Liver (tissue), 3 donors: ENCODE results near the gene GTF3C5.

Experiments
- CTCF ChIP-seq: fragments of 150-350 bp; IDR thresholded peaks from 2 replicates; pipeline ENCODE4 v1.5.1; 2017; ENCODE audit warnings: improper control_type of control experiment, low read depth, low read length; ENCODE audit not compliant: missing input control
- EGR1 ChIP-seq, 2 donors: IDR thresholded peaks; 2 replicates each; pipeline ENCODE4 v1.6.1; 2016 to 2018; ENCODE audit warnings: antibody characterized with exemption in 2 of 2, low read depth in 2 of 2
- GABPA ChIP-seq, 2 donors: IDR thresholded peaks in 1 of 2; conservative IDR thresholded peaks in 1 of 2; 2 replicates each; pipeline ENCODE4 v1.6.1; 2016; ENCODE audit warnings: antibody characterized with exemption in 2 of 2, mild to moderate bottlenecking in 1 of 2, moderate library complexity in 1 of 2
- HNF4A ChIP-seq, 2 donors: conservative IDR thresholded peaks; 2 replicates each; pipeline ENCODE4 v1.6.1; 2016; ENCODE audit warnings: antibody characterized with exemption in 2 of 2, mild to moderate bottlenecking in 2 of 2
- HNF4G ChIP-seq: IDR thresholded peaks from 2 replicates; pipeline ENCODE4 v1.6.1; 2016; ENCODE audit warnings: antibody characterized with exemption
- NR2F2 ChIP-seq: IDR thresholded peaks from 2 replicates; pipeline ENCODE4 v1.6.1; 2016; ENCODE audit warnings: antibody characterized with exemption
- REST ChIP-seq: IDR thresholded peaks from 2 replicates; pipeline ENCODE4 v1.6.1; 2016; ENCODE audit warnings: antibody characterized with exemption, mild to moderate bottlenecking
- RXRA ChIP-seq, 2 donors: IDR thresholded peaks; 2 replicates each; pipeline ENCODE4 v1.6.1; 2017 to 2018; ENCODE audit warnings: antibody characterized with exemption in 2 of 2, mild to moderate bottlenecking in 1 of 2
- SP1 ChIP-seq: IDR thresholded peaks from 2 replicates; pipeline ENCODE4 v1.6.1; 2018; ENCODE audit warnings: antibody characterized with exemption, mild to moderate bottlenecking
- TAF1 ChIP-seq: conservative IDR thresholded peaks from 2 replicates; pipeline ENCODE4 v1.6.1; 2016; ENCODE audit warnings: antibody characterized with exemption, mild to moderate bottlenecking
- YY1 ChIP-seq: IDR thresholded peaks from 2 replicates; pipeline ENCODE4 v1.6.1; 2016; ENCODE audit warnings: antibody characterized with exemption, mild to moderate bottlenecking
- ZBTB33 ChIP-seq: IDR thresholded peaks from 2 replicates; pipeline ENCODE4 v1.6.1; 2016; ENCODE audit warnings: antibody characterized with exemption
- donor health status: healthy.
- donor health status: healthy.

- no peak for TF ChIP-seq CTCF
- no peak for TF ChIP-seq HNF4A (conservative IDR thresholded peaks at IDR 0.05)
- TF ChIP-seq GABPA (IDR thresholded peaks at IDR 0.05 in 1 of 2, conservative IDR thresholded peaks at IDR 0.05 in 1 of 2), result no peak
- TF ChIP-seq SP1, result no peak
- no peak for TF ChIP-seq EGR1 (IDR thresholded peaks at IDR 0.05; ENCODE audit: low read depth in 2 of 2)
- TF ChIP-seq YY1, result no peak
- no peak for TF ChIP-seq RXRA (IDR thresholded peaks at IDR 0.05)
- TF ChIP-seq ZBTB33, result no peak
- TF ChIP-seq REST, result no peak
- TF ChIP-seq NR2F2, result no peak
- no peak for TF ChIP-seq HNF4G
- TF ChIP-seq TAF1, result no peak
Observed at GRCh38 chr9:133056533-133056932, 25.7 kb downstream of the GTF3C5 start.
